H1 (cell line): ENCODE results near the gene BEND4.

Experiments used
- EZH2 ChIP-seq: fragments of 200-600 bp; sonication (generic); IDR thresholded peaks from 2 replicates; pipeline ENCODE4 v1.7.1; 2012; ENCODE audit warnings: low read depth, mild to moderate bottlenecking, moderate library complexity, low read length, inconsistent platforms; ENCODE audit not compliant: severe bottlenecking
- POLR2A ChIP-seq, 2 experiments: IDR thresholded peaks; 1 replicate in 1 of 2; 2 replicates in 1 of 2; pipeline ENCODE4 v1.6.1; 2011; ENCODE audit warnings: low read depth in 2 of 2, low read length in 2 of 2, mild to moderate bottlenecking in 2 of 2; ENCODE audit errors: control extremely low read depth in 1 of 2
- TF ChIP-seq, protein P1 (sequence below), 3 experiments: IDR thresholded peaks; 1 replicate in 2 of 3; 2 replicates in 1 of 3; pipeline versions ENCODE4 v1.5.1 to v1.6.1; 2011; ENCODE audit warnings: low read length in 3 of 3, mild to moderate bottlenecking in 3 of 3, inconsistent platforms in 2 of 3, low read depth in 1 of 3, moderate library complexity in 1 of 3; ENCODE audit not compliant: insufficient read depth in 1 of 3; ENCODE audit errors: control extremely low read depth in 1 of 3
- TF ChIP-seq, protein P2 (sequence below): IDR thresholded peaks from 2 replicates; pipeline ENCODE4 v1.6.1; 2011; ENCODE audit warnings: low read depth, mild to moderate bottlenecking, low read length; ENCODE audit not compliant: insufficient read depth

DNA sequence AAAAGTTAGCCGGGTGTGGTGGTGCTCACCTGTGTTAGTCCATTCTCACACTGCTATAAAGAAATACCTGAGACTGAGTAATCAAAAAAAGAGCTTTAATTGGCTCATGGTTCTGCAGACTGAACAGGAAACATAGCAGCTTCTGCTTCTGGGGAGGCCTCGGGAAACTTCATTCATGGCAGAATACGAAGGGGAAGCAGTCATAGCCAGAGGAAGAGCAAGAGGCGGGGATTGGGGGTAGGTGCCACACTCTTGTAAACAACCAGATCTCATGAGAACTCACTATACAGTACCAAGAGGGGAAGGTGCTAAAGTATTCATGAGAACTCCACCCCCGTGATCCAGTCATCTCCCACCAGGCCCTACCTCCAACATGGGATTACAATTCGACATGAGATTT, 64.1 kb downstream of the BEND4 start:
- TF ChIP-seq EZH2 (no peak), POLR2A (IDR thresholded peaks at IDR 0.05; ENCODE audit: control extremely low read depth in 1 of 2, low read depth in 2 of 2, low read length in 2 of 2) (no peak)
- TF ChIP-seq, protein P1, sequence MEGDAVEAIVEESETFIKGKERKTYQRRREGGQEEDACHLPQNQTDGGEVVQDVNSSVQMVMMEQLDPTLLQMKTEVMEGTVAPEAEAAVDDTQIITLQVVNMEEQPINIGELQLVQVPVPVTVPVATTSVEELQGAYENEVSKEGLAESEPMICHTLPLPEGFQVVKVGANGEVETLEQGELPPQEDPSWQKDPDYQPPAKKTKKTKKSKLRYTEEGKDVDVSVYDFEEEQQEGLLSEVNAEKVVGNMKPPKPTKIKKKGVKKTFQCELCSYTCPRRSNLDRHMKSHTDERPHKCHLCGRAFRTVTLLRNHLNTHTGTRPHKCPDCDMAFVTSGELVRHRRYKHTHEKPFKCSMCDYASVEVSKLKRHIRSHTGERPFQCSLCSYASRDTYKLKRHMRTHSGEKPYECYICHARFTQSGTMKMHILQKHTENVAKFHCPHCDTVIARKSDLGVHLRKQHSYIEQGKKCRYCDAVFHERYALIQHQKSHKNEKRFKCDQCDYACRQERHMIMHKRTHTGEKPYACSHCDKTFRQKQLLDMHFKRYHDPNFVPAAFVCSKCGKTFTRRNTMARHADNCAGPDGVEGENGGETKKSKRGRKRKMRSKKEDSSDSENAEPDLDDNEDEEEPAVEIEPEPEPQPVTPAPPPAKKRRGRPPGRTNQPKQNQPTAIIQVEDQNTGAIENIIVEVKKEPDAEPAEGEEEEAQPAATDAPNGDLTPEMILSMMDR (IDR thresholded peaks at IDR 0.05; ENCODE audit: control extremely low read depth in 1 of 3, insufficient read depth in 1 of 3, low read depth in 1 of 3, low read length in 3 of 3), result no peak
- TF ChIP-seq, protein P2, sequence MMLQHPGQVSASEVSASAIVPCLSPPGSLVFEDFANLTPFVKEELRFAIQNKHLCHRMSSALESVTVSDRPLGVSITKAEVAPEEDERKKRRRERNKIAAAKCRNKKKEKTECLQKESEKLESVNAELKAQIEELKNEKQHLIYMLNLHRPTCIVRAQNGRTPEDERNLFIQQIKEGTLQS, result no peak
